Raji (cell line): ENCODE measurements around the gene PRPF40A.

ENCODE experiments used
- POLR2A ChIP-seq: IDR thresholded peaks from 2 replicates; pipeline ENCODE4 v1.6.1; 2011; ENCODE audit warnings: low read depth, low read length, control low read depth; ENCODE audit not compliant: insufficient read depth

The PRPF40A gene

GRCh38 chr2:152682663-152683062 lies 34.6 kb downstream of the PRPF40A start:
- TF ChIP-seq POLR2A = no peak

GRCh38 chr2:152678808-152679207 lies 38.5 kb downstream of the PRPF40A start:
- no peak for TF ChIP-seq POLR2A

- TF ChIP-seq POLR2A = no peak
Measured at GRCh38 chr2:152676461-152676860, 40.8 kb downstream of the PRPF40A start.

- TF ChIP-seq POLR2A = no peak
Measured at GRCh38 chr2:152674334-152674733, 42.9 kb downstream of the PRPF40A start.

- no peak for TF ChIP-seq POLR2A
Measured at GRCh38 chr2:152664725-152665124, 52.5 kb downstream of the PRPF40A start.

- no peak for TF ChIP-seq POLR2A
Measured at GRCh38 chr2:152661076-152661475, 56.2 kb downstream of the PRPF40A start.

GRCh38 chr2:152658221-152658620 lies 59.0 kb downstream of the PRPF40A start:
- TF ChIP-seq POLR2A = no peak

- no peak for TF ChIP-seq POLR2A
Measured at GRCh38 chr2:152657043-152657442, 60.2 kb downstream of the PRPF40A start.

GRCh38 chr2:152655880-152656279 lies 61.4 kb downstream of the PRPF40A start:
- TF ChIP-seq POLR2A = no peak

- TF ChIP-seq POLR2A = no peak
Measured at GRCh38 chr2:152651834-152652233, 65.4 kb downstream of the PRPF40A start.

GRCh38 chr2:152650768-152651371 lies 66.4 kb downstream of the PRPF40A start:
- TF ChIP-seq POLR2A = no peak

- TF ChIP-seq POLR2A = no peak
Measured at GRCh38 chr2:152649997-152650396, 67.3 kb downstream of the PRPF40A start.

- TF ChIP-seq POLR2A = no peak
Measured at GRCh38 chr2:152648336-152648735, 68.9 kb downstream of the PRPF40A start.

GRCh38 chr2:152647552-152647951 lies 69.7 kb downstream of the PRPF40A start:
- TF ChIP-seq POLR2A = no peak

GRCh38 chr2:152646775-152647174 lies 70.5 kb downstream of the PRPF40A start:
- no peak for TF ChIP-seq POLR2A

GRCh38 chr2:152646264-152646663 lies 71.0 kb downstream of the PRPF40A start:
- TF ChIP-seq POLR2A = no peak

GRCh38 chr2:152644189-152644873 lies 72.9 kb downstream of the PRPF40A start:
- TF ChIP-seq POLR2A = no peak
